Right lobe of liver (tissue), 6 donors: ENCODE results near the gene TTR. TPM values are rescaled to one million over a fixed set of nuclear protein-coding genes. Genes with fewer than 3 reads are reported as not detected.

Experiments
- ATAC-seq, 4 donors: fragments of 200-7000 bp; cut with Tn5 transposase; one replicate each; pipeline ENCODE4 v1.9.1; 2020; ENCODE audit warnings: mild to moderate bottlenecking in 4 of 4, moderate library complexity in 4 of 4
- DNase-seq, 3 donors: peaks; one replicate each; pipeline ENCODE4 v3.0.0-alpha.2; 2020
- H3K27ac ChIP-seq, 3 donors: fragments of 200-600 bp; one replicate each; pipeline ENCODE4 v1.8.0; 2022
- H3K27me3 ChIP-seq, 2 donors: fragments of 200-600 bp; one replicate each; pipeline ENCODE4 v1.8.0; 2022
- H3K36me3 ChIP-seq, 4 donors: fragments of 200-600 bp; sonication (generic) in 1 of 4; one replicate each; pipeline versions ENCODE4 v1.5.1 to v1.8.0; 2017 to 2022; ENCODE audit warnings: control low read depth in 1 of 4
- H3K4me1 ChIP-seq, 4 donors: fragments of 200-600 bp; sonication (generic) in 1 of 4; one replicate each; pipeline versions ENCODE4 v1.5.1 to v1.8.0; 2017 to 2022; ENCODE audit warnings: control low read depth in 1 of 4
- H3K4me3 ChIP-seq, 3 donors: fragments of 200-600 bp; one replicate each; pipeline ENCODE4 v1.8.0; 2022
- H3K9me3 ChIP-seq, 4 donors: fragments of 200-600 bp; sonication (generic) in 1 of 4; one replicate each; pipeline versions ENCODE4 v1.5.1 to v1.8.0; 2017 to 2022; ENCODE audit warnings: control low read depth in 1 of 4
- POLR2A ChIP-seq: fragments of 450-650 bp; IDR thresholded peaks from one replicate; pipeline ENCODE4 v1.6.1; 2017; ENCODE audit warnings: antibody characterized with exemption, mild to moderate bottlenecking
- WGBS: methylation state at CpG from one replicate; pipeline ENCODE4 v1.1.6; 2018; ENCODE audit warnings: low coverage, low lambda C conversion rate; ENCODE audit not compliant: insufficient coverage; ENCODE audit errors: missing lambda C conversion rate; 5-methylcytosine and 5-hydroxymethylcytosine counted together
- intact Hi-C, 2 donors: fragments of 100-400 bp; cut with DNase I; formaldehyde crosslinking; loops; one replicate each; pipeline versions ENCODE4 v1.11.2 to v1.14.1; 2022
- total RNA-seq, 6 experiments: library from RNA; depleted of rRNA in 2 of 6; stranded (reverse); fragments of >200 nt in 2 of 6; fragmentation: NEBNext Ultra II Directional in 3 of 6; extraction: Animal tissue kit (Norgen Biotek cat#: 25700) in 3 of 6; gene quantifications; one replicate each; pipeline versions ENCODE4 v1.1.0 to v1.2.4, GENCODE V29; 2016 to 2023
- TF ChIP-seq, protein P1 (sequence below), 4 donors: fragments of 200-600 bp in 3 of 4; fragments of 450-650 bp in 1 of 4; IDR thresholded peaks; one replicate each; pipeline versions ENCODE4 v1.5.1 to v1.8.0; 2016 to 2022; ENCODE audit warnings: antibody characterized with exemption in 4 of 4, mild to moderate bottlenecking in 2 of 4
- donor health status: DM: no; HTN: yes; CAD: no.
- donor health status: DM: no; HTN: no; CAD: no.
- donor health status: DM: no; HTN: no; CAD: no.
- donor health status: DM: no; HTN: yes; CAD: no.
- donor health status: DM: no; HTN: yes; CAD: no.

Gene TTR
- total RNA-seq, 6 experiments from 2014 or later: 1,281 to 4,774 (median 2,625) TPM

DNA sequence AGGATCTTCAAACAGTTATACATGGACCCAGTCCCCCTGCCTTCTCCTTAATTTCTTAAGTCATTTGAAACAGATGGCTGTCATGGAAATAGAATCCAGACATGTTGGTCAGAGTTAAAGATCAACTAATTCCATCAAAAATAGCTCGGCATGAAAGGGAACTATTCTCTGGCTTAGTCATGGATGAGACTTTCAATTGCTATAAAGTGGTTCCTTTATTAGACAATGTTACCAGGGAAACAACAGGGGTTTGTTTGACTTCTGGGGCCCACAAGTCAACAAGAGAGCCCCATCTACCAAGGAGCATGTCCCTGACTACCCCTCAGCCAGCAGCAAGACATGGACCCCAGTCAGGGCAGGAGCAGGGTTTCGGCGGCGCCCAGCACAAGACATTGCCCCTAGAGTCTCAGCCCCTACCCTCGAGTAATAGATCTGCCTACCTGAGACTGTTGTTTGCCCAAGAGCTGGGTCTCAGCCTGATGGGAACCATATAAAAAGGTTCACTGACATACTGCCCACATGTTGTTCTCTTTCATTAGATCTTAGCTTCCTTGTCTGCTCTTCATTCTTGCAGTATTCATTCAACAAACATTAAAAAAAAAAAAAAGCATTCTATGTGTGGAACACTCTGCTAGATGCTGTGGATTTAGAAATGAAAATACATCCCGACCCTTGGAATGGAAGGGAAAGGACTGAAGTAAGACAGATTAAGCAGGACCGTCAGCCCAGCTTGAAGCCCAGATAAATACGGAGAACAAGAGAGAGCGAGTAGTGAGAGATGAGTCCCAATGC lies 4.6 kb downstream of the TTR start:
- peaks cover 0 to 77% (median 20%) of the 10 kb centered on the region in 4 donors for H3K36me3 ChIP-seq
- H3K4me1 ChIP-seq: peaks cover 0 to 16% (median under 1%) of the 10 kb centered on the region in 4 donors
- no peak overlapping the region for H3K4me3 ChIP-seq
- no peak for DNase-seq
- TF ChIP-seq, protein P1, sequence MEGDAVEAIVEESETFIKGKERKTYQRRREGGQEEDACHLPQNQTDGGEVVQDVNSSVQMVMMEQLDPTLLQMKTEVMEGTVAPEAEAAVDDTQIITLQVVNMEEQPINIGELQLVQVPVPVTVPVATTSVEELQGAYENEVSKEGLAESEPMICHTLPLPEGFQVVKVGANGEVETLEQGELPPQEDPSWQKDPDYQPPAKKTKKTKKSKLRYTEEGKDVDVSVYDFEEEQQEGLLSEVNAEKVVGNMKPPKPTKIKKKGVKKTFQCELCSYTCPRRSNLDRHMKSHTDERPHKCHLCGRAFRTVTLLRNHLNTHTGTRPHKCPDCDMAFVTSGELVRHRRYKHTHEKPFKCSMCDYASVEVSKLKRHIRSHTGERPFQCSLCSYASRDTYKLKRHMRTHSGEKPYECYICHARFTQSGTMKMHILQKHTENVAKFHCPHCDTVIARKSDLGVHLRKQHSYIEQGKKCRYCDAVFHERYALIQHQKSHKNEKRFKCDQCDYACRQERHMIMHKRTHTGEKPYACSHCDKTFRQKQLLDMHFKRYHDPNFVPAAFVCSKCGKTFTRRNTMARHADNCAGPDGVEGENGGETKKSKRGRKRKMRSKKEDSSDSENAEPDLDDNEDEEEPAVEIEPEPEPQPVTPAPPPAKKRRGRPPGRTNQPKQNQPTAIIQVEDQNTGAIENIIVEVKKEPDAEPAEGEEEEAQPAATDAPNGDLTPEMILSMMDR (IDR thresholded peaks at IDR 0.05): no peak
- TF ChIP-seq POLR2A: no peak
- H3K27ac ChIP-seq: no peak overlapping the region
- intact Hi-C loops: no loop called here
- 58% methylated on average over 5 of the region's 9 CpGs for WGBS
- no peaks in the 10 kb centered on the region for H3K9me3 ChIP-seq
- H3K27me3 ChIP-seq: no peaks in the 10 kb centered on the region
- ATAC-seq: peak in 2 of 4 donors; percentile 6 to 14

- no peak for TF ChIP-seq POLR2A
- TF ChIP-seq, protein P1 (IDR thresholded peaks at IDR 0.05): no peak
- H3K4me3 ChIP-seq: no peak overlapping the region
- DNase-seq: no peak
- H3K27ac ChIP-seq: no peak overlapping the region
- peaks cover 0 to 68% (median 20%) of the 10 kb centered on the region in 4 donors for H3K36me3 ChIP-seq
- intact Hi-C loops: no loop called here
- H3K9me3 ChIP-seq: no peaks in the 10 kb centered on the region
- no peak for ATAC-seq
- H3K4me1 ChIP-seq: peaks cover 0 to 16% (median 0%) of the 10 kb centered on the region in 4 donors
- 82% methylated on average over 13 of the region's 13 CpGs for WGBS
- H3K27me3 ChIP-seq: no peaks in the 10 kb centered on the region
Observed at GRCh38 chr18:31598021-31598805, 6.5 kb downstream of the TTR start.

- Histone ChIP-seq H3K27me3 (no peaks in the 10 kb centered on the region), H3K4me3 (no peak overlapping the region), H3K27ac (no peak overlapping the region), H3K36me3 (peaks cover 0 to 17% (median 9%) of the 10 kb centered on the region in 4 donors), H3K9me3 (no peaks in the 10 kb centered on the region), H3K4me1 (peaks cover 0 to 9% (median 1%) of the 10 kb centered on the region in 4 donors)
- intact Hi-C loops: no loop called here
- TF ChIP-seq POLR2A: no peak
- TF ChIP-seq, protein P1 (IDR thresholded peaks at IDR 0.05): no peak
- no peak for ATAC-seq
- DNase-seq: no peak
Observed at GRCh38 chr18:31603315-31603714, 11.6 kb downstream of the TTR start.

- Histone ChIP-seq H3K4me1 (peaks cover 0 to 9% (median 2%) of the 10 kb centered on the region in 4 donors), H3K27me3 (no peaks in the 10 kb centered on the region), H3K9me3 (no peaks in the 10 kb centered on the region), H3K4me3 (no peak overlapping the region), H3K36me3 (peaks cover 0 to 3% (median 0%) of the 10 kb centered on the region in 4 donors), H3K27ac (no peak overlapping the region)
- peak in 2 of 4 donors; percentile 33 to 35 for ATAC-seq
- WGBS: 47% methylated on average over 2 of the region's 2 CpGs
- TF ChIP-seq POLR2A: no peak
- TF ChIP-seq, protein P1 (IDR thresholded peaks at IDR 0.05): no peak
- intact Hi-C loops: no loop called here
- no peak for DNase-seq
Observed at GRCh38 chr18:31606265-31606664, 14.6 kb downstream of the TTR start.
